CD14-positive monocyte (primary cell): ENCODE measurements around the gene LAMC3. TPM values are rescaled to one million over a fixed set of nuclear protein-coding genes. Genes with fewer than 3 reads are reported as not detected.

Experiments
- DNase-seq, 3 donors: peaks; one replicate each; pipeline ENCODE4 v3.0.0-alpha.2; 2011 to 2022
- H2AFZ ChIP-seq: 2 replicates; pipeline ENCODE4 v1.6.0; 2012; ENCODE audit warnings: mild to moderate bottlenecking, low read depth, low read length, inconsistent platforms; ENCODE audit not compliant: insufficient read depth, poor library complexity, severe bottlenecking
- H3K27ac ChIP-seq, 2 donors: 1 replicate in 1 of 2; 2 replicates in 1 of 2; pipeline ENCODE4 v1.5.1; 2012 to 2013; ENCODE audit warnings: low read length in 2 of 2, control low read depth in 1 of 2, inconsistent platforms in 1 of 2, low read depth in 1 of 2, mild to moderate bottlenecking in 1 of 2
- H3K27me3 ChIP-seq, 2 donors: one replicate each; pipeline versions ENCODE4 v1.6.0 to v1.6.1; 2011 to 2013; ENCODE audit warnings: low read length in 2 of 2; ENCODE audit not compliant: control insufficient read depth in 2 of 2, insufficient read depth in 2 of 2
- H3K36me3 ChIP-seq, 2 donors: replicated peaks in 1 of 2; 1 replicate in 1 of 2; 2 replicates in 1 of 2; pipeline versions ENCODE4 v1.5.1 to v1.6.1; 2012 to 2013; ENCODE audit warnings: low read length in 2 of 2, control low read depth in 1 of 2, inconsistent platforms in 1 of 2, mild to moderate bottlenecking in 1 of 2; ENCODE audit not compliant: insufficient read depth in 2 of 2, control insufficient read depth in 1 of 2
- H3K4me1 ChIP-seq, 2 donors: 1 replicate in 1 of 2; 2 replicates in 1 of 2; pipeline versions ENCODE4 v1.5.1 to v1.6.1; 2012 to 2013; ENCODE audit warnings: low read length in 2 of 2, control low read depth in 1 of 2, inconsistent platforms in 1 of 2, mild to moderate bottlenecking in 1 of 2, moderate library complexity in 1 of 2; ENCODE audit not compliant: insufficient read depth in 2 of 2, control insufficient read depth in 1 of 2
- H3K4me2 ChIP-seq: replicated peaks from 2 replicates; pipeline ENCODE3; 2012; ENCODE audit warnings: low read length, moderate library complexity, mild to moderate bottlenecking; ENCODE audit not compliant: poor library complexity, severe bottlenecking; ENCODE audit errors: extremely low read depth
- H3K4me3 ChIP-seq, 3 experiments: fragments of 200-600 bp in 1 of 3; sonication (generic) in 1 of 3; replicated peaks in 1 of 3; 1 replicate in 2 of 3; 2 replicates in 1 of 3; pipeline ENCODE4 v1.5.1; 2011 to 2013; ENCODE audit warnings: low read length in 3 of 3, mild to moderate bottlenecking in 3 of 3, control low read depth in 2 of 3, low read depth in 2 of 3, inconsistent platforms in 1 of 3, moderate library complexity in 1 of 3
- H3K79me2 ChIP-seq: 2 replicates; pipeline ENCODE4 v1.6.0; 2012; ENCODE audit warnings: mild to moderate bottlenecking, control low read depth, inconsistent platforms, low read length, moderate library complexity; ENCODE audit not compliant: insufficient read depth
- H3K9ac ChIP-seq: 2 replicates; pipeline ENCODE4 v1.6.0; 2017; ENCODE audit warnings: low read length, mild to moderate bottlenecking; ENCODE audit not compliant: insufficient read depth, poor library complexity, severe bottlenecking
- H3K9me3 ChIP-seq, 2 donors: replicated peaks in 1 of 2; 1 replicate in 1 of 2; 2 replicates in 1 of 2; pipeline versions ENCODE4 v1.5.1 to v1.6.1; 2012 to 2013; ENCODE audit warnings: low read length in 2 of 2, control low read depth in 1 of 2; ENCODE audit not compliant: control insufficient read depth in 1 of 2, insufficient read depth in 1 of 2
- H4K20me1 ChIP-seq: 2 replicates; pipeline ENCODE4 v1.6.0; 2012; ENCODE audit warnings: mild to moderate bottlenecking, low read length, control low read depth, moderate library complexity; ENCODE audit not compliant: insufficient read depth
- H3K27ac Mint-ChIP-seq, 7 donors: one replicate each; pipeline ENCODE4 v1.8.0; 2020; ENCODE audit warnings: mild to moderate bottlenecking in 7 of 7, mixed read lengths in 7 of 7, moderate library complexity in 6 of 7, inconsistent platforms in 2 of 7
- H3K27me3 Mint-ChIP-seq, 3 donors: one replicate each; pipeline ENCODE4 v1.8.0; 2021 to 2022; ENCODE audit warnings: low read depth in 3 of 3, mild to moderate bottlenecking in 3 of 3, mixed read lengths in 3 of 3, moderate library complexity in 3 of 3, inconsistent platforms in 1 of 3
- H3K36me3 Mint-ChIP-seq, 2 donors: one replicate each; pipeline ENCODE4 v1.8.0; 2020; ENCODE audit warnings: mixed read lengths in 2 of 2, inconsistent platforms in 1 of 2, mild to moderate bottlenecking in 1 of 2
- H3K4me1 Mint-ChIP-seq: one replicate; pipeline ENCODE4 v1.8.0; 2020; ENCODE audit warnings: mild to moderate bottlenecking, mixed read lengths
- H3K4me3 Mint-ChIP-seq, 2 donors: one replicate each; pipeline ENCODE4 v1.8.0; 2020; ENCODE audit warnings: mild to moderate bottlenecking in 2 of 2, mixed read lengths in 2 of 2, moderate library complexity in 1 of 2
- H3K9me3 Mint-ChIP-seq, 7 donors: one replicate each; pipeline ENCODE4 v1.8.0; 2020 to 2022; ENCODE audit warnings: mixed read lengths in 7 of 7, mild to moderate bottlenecking in 6 of 7, moderate library complexity in 6 of 7, inconsistent platforms in 2 of 7
- WGBS: methylation state at CpG from one replicate; pipeline ENCODE4 v1.1.5; 2013; ENCODE audit warnings: missing lambda C conversion rate; ENCODE audit not compliant: insufficient coverage; 5-methylcytosine and 5-hydroxymethylcytosine counted together
- intact Hi-C, 2 donors: fragments of 100-400 bp; cut with micrococcal nuclease; formaldehyde crosslinking; loops; one replicate each; pipeline versions ENCODE4 v1.15.0 to v1.15.1; 2023
- polyA plus RNA-seq, 3 donors: library from polyadenylated mRNA; depleted of rRNA in 1 of 3; unstranded in 2 of 3; stranded (reverse) in 1 of 3; fragments of 300-500 nt in 2 of 3; fragments of >200 nt in 1 of 3; fragmentation: Illumina TruSeq in 2 of 3; gene quantifications; 1 replicate in 2 of 3; 2 replicates in 1 of 3; pipeline ENCODE4 v1.2.3, GENCODE V29; 2012 to 2021
- TF ChIP-seq, protein P1 (sequence below): fragments of 200-600 bp; IDR thresholded peaks from one replicate; pipeline ENCODE4 v1.8.0; 2022; ENCODE audit warnings: antibody characterized with exemption, mild to moderate bottlenecking

The LAMC3 gene
- polyA plus RNA-seq, 3 donors = 0.19 TPM; not detected in 2

DNA sequence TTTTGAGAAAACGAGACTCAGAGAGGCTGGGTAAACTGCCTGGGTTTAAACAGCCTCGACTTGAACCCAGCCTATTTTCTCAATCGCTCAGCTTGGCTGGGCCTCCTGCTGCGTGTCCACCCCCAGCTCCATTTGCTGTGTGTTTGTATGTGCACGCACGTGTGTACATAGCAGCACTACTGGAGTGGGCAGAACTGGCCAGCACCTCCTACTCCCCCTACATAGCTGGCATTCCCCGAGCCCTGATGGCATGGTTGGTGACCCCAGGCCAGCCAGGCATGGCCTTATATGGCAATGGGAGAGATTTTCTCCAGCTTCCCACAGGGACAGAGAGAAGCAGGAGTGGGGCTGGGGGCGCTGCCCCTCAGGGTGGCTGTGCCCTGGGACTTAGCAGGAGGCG, 91.5 kb downstream of the LAMC3 start:
- Histone ChIP-seq H3K27ac (no peak overlapping the region), H3K4me3 (no peak overlapping the region), H3K9ac (no peak overlapping the region), H3K79me2 (no peaks in the 10 kb centered on the region), H3K27me3 (peaks cover 10 to 27% of the 10 kb centered on the region in 2 donors), H4K20me1 (no peaks in the 10 kb centered on the region), H3K4me1 (peaks cover 4 to 6% of the 10 kb centered on the region in 2 donors), H3K4me2 (no peak overlapping the region), H3K36me3 (no peaks in the 10 kb centered on the region), H2AFZ (no peak overlapping the region), H3K9me3 (peaks cover 0 to 5% of the 10 kb centered on the region in 2 donors)
- Mint-ChIP-seq H3K27me3 (peaks cover 25 to 30% (median 28%) of the 10 kb centered on the region in 3 donors), H3K4me3 (no peak overlapping the region), H3K36me3 (peaks cover 0 to 4% of the 10 kb centered on the region in 2 donors), H3K9me3 (peaks cover 0 to 7% (median 0%) of the 10 kb centered on the region in 7 donors), H3K4me1 (peaks cover 8% of the 10 kb centered on the region), H3K27ac (no peak overlapping the region)
- no peak for DNase-seq
- intact Hi-C loops = no loop called here
- TF ChIP-seq, protein P1, sequence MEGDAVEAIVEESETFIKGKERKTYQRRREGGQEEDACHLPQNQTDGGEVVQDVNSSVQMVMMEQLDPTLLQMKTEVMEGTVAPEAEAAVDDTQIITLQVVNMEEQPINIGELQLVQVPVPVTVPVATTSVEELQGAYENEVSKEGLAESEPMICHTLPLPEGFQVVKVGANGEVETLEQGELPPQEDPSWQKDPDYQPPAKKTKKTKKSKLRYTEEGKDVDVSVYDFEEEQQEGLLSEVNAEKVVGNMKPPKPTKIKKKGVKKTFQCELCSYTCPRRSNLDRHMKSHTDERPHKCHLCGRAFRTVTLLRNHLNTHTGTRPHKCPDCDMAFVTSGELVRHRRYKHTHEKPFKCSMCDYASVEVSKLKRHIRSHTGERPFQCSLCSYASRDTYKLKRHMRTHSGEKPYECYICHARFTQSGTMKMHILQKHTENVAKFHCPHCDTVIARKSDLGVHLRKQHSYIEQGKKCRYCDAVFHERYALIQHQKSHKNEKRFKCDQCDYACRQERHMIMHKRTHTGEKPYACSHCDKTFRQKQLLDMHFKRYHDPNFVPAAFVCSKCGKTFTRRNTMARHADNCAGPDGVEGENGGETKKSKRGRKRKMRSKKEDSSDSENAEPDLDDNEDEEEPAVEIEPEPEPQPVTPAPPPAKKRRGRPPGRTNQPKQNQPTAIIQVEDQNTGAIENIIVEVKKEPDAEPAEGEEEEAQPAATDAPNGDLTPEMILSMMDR = no peak
- 98% methylated on average over 4 of the region's 9 CpGs for WGBS

DNA sequence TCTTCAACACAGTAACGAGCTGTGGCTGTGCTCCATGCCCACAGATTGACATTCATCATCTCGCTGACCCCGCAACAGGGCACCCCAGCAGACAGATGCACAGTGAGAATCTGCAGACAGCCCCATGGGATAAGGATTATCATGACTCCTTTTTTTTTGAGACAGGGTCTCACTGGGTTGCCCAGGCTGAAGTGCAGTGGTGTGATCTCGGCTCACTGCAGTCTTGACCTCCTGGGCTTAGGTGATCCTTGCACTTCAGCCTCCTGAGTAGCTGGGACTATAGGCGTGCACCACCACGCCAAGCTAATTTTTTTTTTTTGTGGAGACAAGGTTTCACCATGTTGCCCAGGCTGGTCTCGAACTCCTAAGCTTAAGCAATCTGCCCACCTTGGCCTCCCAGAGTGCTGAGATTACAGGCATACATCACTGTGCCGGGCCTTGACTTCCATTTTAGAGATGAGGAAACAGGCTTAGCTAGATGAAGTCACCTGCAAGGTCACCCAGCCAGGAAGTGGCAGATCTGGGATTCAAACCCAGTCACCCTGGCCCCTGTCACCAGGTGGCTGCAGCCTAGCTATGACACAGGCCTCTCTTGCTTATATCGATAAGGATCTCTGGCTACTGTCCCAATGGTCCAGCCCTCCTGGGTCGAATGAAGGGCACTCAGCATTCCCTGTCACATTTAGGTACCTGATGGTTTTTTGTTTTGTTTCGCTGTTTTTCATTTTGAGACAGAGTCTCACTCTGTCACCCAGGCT, 92.4 kb downstream of the LAMC3 start:
- H3K4me2 ChIP-seq = no peak overlapping the region
- H3K9me3 Mint-ChIP-seq = peaks cover 0 to 7% (median 0%) of the 10 kb centered on the region in 7 donors
- H3K27me3 ChIP-seq = peaks cover 5 to 20% of the 10 kb centered on the region in 2 donors
- H3K36me3 Mint-ChIP-seq = no peaks in the 10 kb centered on the region
- H3K4me3 Mint-ChIP-seq = no peak overlapping the region
- H3K4me3 ChIP-seq = no peak overlapping the region
- intact Hi-C loops = no loop called here
- H3K36me3 ChIP-seq = no peaks in the 10 kb centered on the region
- H3K27ac ChIP-seq = no peak overlapping the region
- no peak overlapping the region for H3K27ac Mint-ChIP-seq
- peaks cover 4% of the 10 kb centered on the region for H3K4me1 Mint-ChIP-seq
- H3K4me1 ChIP-seq = peaks cover 0 to 6% of the 10 kb centered on the region in 2 donors
- H2AFZ ChIP-seq = no peak overlapping the region
- H4K20me1 ChIP-seq = no peaks in the 10 kb centered on the region
- TF ChIP-seq, protein P1 = no peak
- WGBS = 89% methylated on average over 8 of the region's 11 CpGs
- DNase-seq = no peak
- H3K9ac ChIP-seq = no peak overlapping the region
- H3K79me2 ChIP-seq = no peaks in the 10 kb centered on the region
- H3K27me3 Mint-ChIP-seq = peaks cover 18 to 22% (median 21%) of the 10 kb centered on the region in 3 donors
- H3K9me3 ChIP-seq = no peaks in the 10 kb centered on the region
